ENCODE results near the gene NOMO2. TPM values are rescaled to one million over a fixed set of nuclear protein-coding genes. Genes with fewer than 3 reads are reported as not detected.
A peak's percentile ranks its signal among the peaks of the same experiment; 100 is the strongest.
"Not testable (repeated sequence)": the region's sequence is repeated elsewhere in the genome, so short reads cannot be mapped to it uniquely, and the experiment has no call there.

NOMO2 gene
- total RNA-seq, 1 experiment from 2014 or later = 151 TPM

- POLR2A ChIA-PET; H3K9me3 Mint-ChIP-seq (ENCODE audit: unreplicated experiment); DNase-seq (ENCODE audit: unreplicated experiment); H3K36me3 Mint-ChIP-seq (ENCODE audit: insufficient read depth, unreplicated experiment); BruUV-seq (replicated peaks); intact Hi-C loops (cut with micrococcal nuclease); H3K27me3 Mint-ChIP-seq (ENCODE audit: insufficient read depth, unreplicated experiment); H3K4me3 Mint-ChIP-seq (ENCODE audit: unreplicated experiment); H3K27ac Mint-ChIP-seq (ENCODE audit: low read depth, unreplicated experiment); H3K4me1 Mint-ChIP-seq (ENCODE audit: insufficient read depth, unreplicated experiment); CTCF ChIA-PET: not testable (repeated sequence)
These were observed 8.8 kb upstream of the NOMO2 start for GRCh38 chr16:18570529-18571306.

- intact Hi-C loops (cut with micrococcal nuclease); H3K4me1 Mint-ChIP-seq (ENCODE audit: insufficient read depth, unreplicated experiment); POLR2A ChIA-PET; H3K27me3 Mint-ChIP-seq (ENCODE audit: insufficient read depth, unreplicated experiment); H3K36me3 Mint-ChIP-seq (ENCODE audit: insufficient read depth, unreplicated experiment); CTCF ChIA-PET; H3K9me3 Mint-ChIP-seq (ENCODE audit: unreplicated experiment); H3K27ac Mint-ChIP-seq (ENCODE audit: low read depth, unreplicated experiment); DNase-seq (ENCODE audit: unreplicated experiment): not testable (repeated sequence)
- TSS peak; percentile 40 for BruUV-seq (replicated peaks)
- H3K4me3 Mint-ChIP-seq (ENCODE audit: unreplicated experiment) = peak overlapping the region; percentile 58
These were observed 1.3 kb downstream of the NOMO2 start for GRCh38 chr16:18560416-18561220.

- BruUV-seq (replicated peaks); CTCF ChIA-PET; POLR2A ChIA-PET; H3K9me3 Mint-ChIP-seq (ENCODE audit: unreplicated experiment); intact Hi-C loops (cut with micrococcal nuclease); H3K27ac Mint-ChIP-seq (ENCODE audit: low read depth, unreplicated experiment); H3K27me3 Mint-ChIP-seq (ENCODE audit: insufficient read depth, unreplicated experiment); H3K4me1 Mint-ChIP-seq (ENCODE audit: insufficient read depth, unreplicated experiment); DNase-seq (ENCODE audit: unreplicated experiment); H3K4me3 Mint-ChIP-seq (ENCODE audit: unreplicated experiment): not testable (repeated sequence)
- H3K36me3 Mint-ChIP-seq (ENCODE audit: insufficient read depth, unreplicated experiment) = peaks cover 14% of the 10 kb centered on the region
These were observed 8.2 kb downstream of the NOMO2 start for GRCh38 chr16:18553671-18554070.

- CTCF ChIA-PET; H3K9me3 Mint-ChIP-seq (ENCODE audit: unreplicated experiment); H3K27me3 Mint-ChIP-seq (ENCODE audit: insufficient read depth, unreplicated experiment): not testable (repeated sequence)
These were observed 14.5 kb downstream of the NOMO2 start for GRCh38 chr16:18547382-18547781.

GRCh38 chr16:18546853-18547252, 15.0 kb downstream of the NOMO2 start:
- BruUV-seq (replicated peaks); H3K9me3 Mint-ChIP-seq (ENCODE audit: unreplicated experiment); H3K27me3 Mint-ChIP-seq (ENCODE audit: insufficient read depth, unreplicated experiment); intact Hi-C loops (cut with micrococcal nuclease); H3K27ac Mint-ChIP-seq (ENCODE audit: low read depth, unreplicated experiment); H3K4me3 Mint-ChIP-seq (ENCODE audit: unreplicated experiment); H3K4me1 Mint-ChIP-seq (ENCODE audit: insufficient read depth, unreplicated experiment); DNase-seq (ENCODE audit: unreplicated experiment); CTCF ChIA-PET; POLR2A ChIA-PET: not testable (repeated sequence)
- H3K36me3 Mint-ChIP-seq (ENCODE audit: insufficient read depth, unreplicated experiment) = peaks cover 10% of the 10 kb centered on the region

More at GRCh38 chr16:18547382-18547781, 14.5 kb downstream of the NOMO2 start:
- H3K36me3 Mint-ChIP-seq (ENCODE audit: insufficient read depth, unreplicated experiment) = peaks cover 10% of the 10 kb centered on the region
- H3K4me3 Mint-ChIP-seq (ENCODE audit: unreplicated experiment); BruUV-seq (replicated peaks); POLR2A ChIA-PET; H3K27ac Mint-ChIP-seq (ENCODE audit: low read depth, unreplicated experiment); H3K4me1 Mint-ChIP-seq (ENCODE audit: insufficient read depth, unreplicated experiment); DNase-seq (ENCODE audit: unreplicated experiment); intact Hi-C loops (cut with micrococcal nuclease): not testable (repeated sequence)

GRCh38 chr16:18544232-18545081, 17.4 kb downstream of the NOMO2 start:
- H3K27me3 Mint-ChIP-seq (ENCODE audit: insufficient read depth, unreplicated experiment); BruUV-seq (replicated peaks); intact Hi-C loops (cut with micrococcal nuclease); H3K27ac Mint-ChIP-seq (ENCODE audit: low read depth, unreplicated experiment); H3K36me3 Mint-ChIP-seq (ENCODE audit: insufficient read depth, unreplicated experiment); POLR2A ChIA-PET; H3K4me1 Mint-ChIP-seq (ENCODE audit: insufficient read depth, unreplicated experiment); CTCF ChIA-PET; H3K4me3 Mint-ChIP-seq (ENCODE audit: unreplicated experiment); H3K9me3 Mint-ChIP-seq (ENCODE audit: unreplicated experiment); DNase-seq (ENCODE audit: unreplicated experiment): not testable (repeated sequence)

- BruUV-seq (replicated peaks); POLR2A ChIA-PET: not testable (repeated sequence)
These were observed 20.0 kb downstream of the NOMO2 start for GRCh38 chr16:18541912-18542311.

More at GRCh38 chr16:18541912-18542311, 20.0 kb downstream of the NOMO2 start:
- H3K9me3 Mint-ChIP-seq (ENCODE audit: unreplicated experiment); intact Hi-C loops (cut with micrococcal nuclease); H3K27ac Mint-ChIP-seq (ENCODE audit: low read depth, unreplicated experiment); H3K4me1 Mint-ChIP-seq (ENCODE audit: insufficient read depth, unreplicated experiment); H3K27me3 Mint-ChIP-seq (ENCODE audit: insufficient read depth, unreplicated experiment); CTCF ChIA-PET; H3K4me3 Mint-ChIP-seq (ENCODE audit: unreplicated experiment); DNase-seq (ENCODE audit: unreplicated experiment): not testable (repeated sequence)
- peaks cover 12% of the 10 kb centered on the region for H3K36me3 Mint-ChIP-seq (ENCODE audit: insufficient read depth, unreplicated experiment)
